ENCODE data around the gene SOX5. TPM values are rescaled to one million over a fixed set of nuclear protein-coding genes. Genes with fewer than 3 reads are reported as not detected.

SOX5 gene
- total and polyA plus RNA-seq, 2 of the 8 experiments (the other 6 are each of a cell fraction or from before 2014, with no cell fraction given) = 2.2 to 2.6 TPM

DNA sequence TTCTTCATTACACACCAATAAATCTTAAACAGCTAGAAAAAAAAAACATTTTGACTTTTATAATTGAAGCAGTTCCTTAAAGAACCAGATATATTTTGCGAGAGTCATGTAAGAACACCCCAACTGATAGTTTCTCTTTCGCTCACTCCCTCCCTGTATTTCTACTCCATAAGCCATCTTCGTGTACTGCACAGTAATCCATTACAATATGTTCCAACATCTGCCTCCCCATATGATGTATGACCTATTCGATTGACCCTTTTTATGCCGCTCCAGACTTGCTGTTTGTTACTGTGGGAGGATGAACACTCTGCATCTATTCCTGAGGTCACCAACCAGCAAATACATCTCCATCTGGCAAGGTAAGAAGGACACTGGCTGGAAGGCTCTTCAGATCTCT lies 331.7 kb downstream of the SOX5 start (continued):
- TF ChIP-seq, protein P1, sequence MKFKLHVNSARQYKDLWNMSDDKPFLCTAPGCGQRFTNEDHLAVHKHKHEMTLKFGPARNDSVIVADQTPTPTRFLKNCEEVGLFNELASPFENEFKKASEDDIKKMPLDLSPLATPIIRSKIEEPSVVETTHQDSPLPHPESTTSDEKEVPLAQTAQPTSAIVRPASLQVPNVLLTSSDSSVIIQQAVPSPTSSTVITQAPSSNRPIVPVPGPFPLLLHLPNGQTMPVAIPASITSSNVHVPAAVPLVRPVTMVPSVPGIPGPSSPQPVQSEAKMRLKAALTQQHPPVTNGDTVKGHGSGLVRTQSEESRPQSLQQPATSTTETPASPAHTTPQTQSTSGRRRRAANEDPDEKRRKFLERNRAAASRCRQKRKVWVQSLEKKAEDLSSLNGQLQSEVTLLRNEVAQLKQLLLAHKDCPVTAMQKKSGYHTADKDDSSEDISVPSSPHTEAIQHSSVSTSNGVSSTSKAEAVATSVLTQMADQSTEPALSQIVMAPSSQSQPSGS (IDR thresholded peaks at IDR 0.05; ENCODE audit: low read length) = no peak
- TF ChIP-seq SRF (IDR thresholded peaks at IDR 0.05; ENCODE audit: low read depth, low read length) = no peak
- no peak for TF ChIP-seq CBX8 (IDR thresholded peaks at IDR 0.05; ENCODE audit: borderline replicate concordance, low read depth, low read length)
- TF ChIP-seq PHF8 (conservative IDR thresholded peaks at IDR 0.05; ENCODE audit: low read depth, low read length) = no peak
- no peak for TF ChIP-seq YY1 (IDR thresholded peaks at IDR 0.05; ENCODE audit: low read depth, low read length)
